WTC11 (cell line): Measurements from ENCODE around the gene VTI1A. TPM values are rescaled to one million over a fixed set of nuclear protein-coding genes. Genes with fewer than 3 reads are reported as not detected.

Experiments used
- ATAC-seq: fragments of 200-7000 bp; cut with Tn5 transposase; 2 replicates; pipeline ENCODE4 v1.10.0; 2021; ENCODE audit warnings: mild to moderate bottlenecking, moderate library complexity
- CTCF ChIA-PET: fragments of 300-600 bp; sonication (Branson Sonifier 250); formaldehyde crosslinking; loops from one replicate; lab custom pipeline; 2021; ENCODE audit warnings: antibody characterized with exemption; lab: Charles Lee
- POLR2A ChIA-PET: fragments of 350-600 bp; sonication (Branson Sonifier 250); formaldehyde crosslinking; loops from one replicate; lab custom pipeline; 2021; ENCODE audit warnings: antibody characterized with exemption; lab: Charles Lee
- DNase-seq: peaks from one replicate; pipeline ENCODE4 v3.0.0; 2021; ENCODE audit warnings: low spot score
- H3K27ac Mint-ChIP-seq: 2 replicates; pipeline ENCODE4 v1.8.0; 2021; ENCODE audit warnings: mixed read lengths
- H3K27me3 Mint-ChIP-seq: 2 replicates; pipeline ENCODE4 v1.8.0; 2021; ENCODE audit warnings: low read depth, mild to moderate bottlenecking, moderate library complexity, mixed read lengths
- H3K36me3 Mint-ChIP-seq: 2 replicates; pipeline ENCODE4 v1.8.0; 2021; ENCODE audit warnings: mixed read lengths
- H3K4me1 Mint-ChIP-seq: 2 replicates; pipeline ENCODE4 v1.8.0; 2022; ENCODE audit warnings: mixed read lengths
- H3K4me3 Mint-ChIP-seq: 2 replicates; pipeline ENCODE4 v1.8.0; 2021; ENCODE audit warnings: mild to moderate bottlenecking, moderate library complexity, mixed read lengths
- H3K9me3 Mint-ChIP-seq: 2 replicates; pipeline ENCODE4 v1.8.0; 2021; ENCODE audit warnings: mixed read lengths
- ETV6 ChIP-seq: sonication (generic); formaldehyde crosslinking; IDR thresholded peaks from 2 replicates; pipeline ENCODE4 v1.8.1; 2022; ENCODE audit warnings: mild to moderate bottlenecking, missing genetic modification reagents
- FOXP1 ChIP-seq: sonication (generic); formaldehyde crosslinking; IDR thresholded peaks from 2 replicates; pipeline ENCODE4 v1.8.0; 2022; ENCODE audit warnings: missing genetic modification reagents, mild to moderate bottlenecking, moderate library complexity, borderline replicate concordance
- GTF2I ChIP-seq: fragments of 250-450 bp; sonication (Bioruptor Pico); conservative IDR thresholded peaks from 2 replicates; pipeline ENCODE4 v1.4.0; 2021; ENCODE audit warnings: mild to moderate bottlenecking
- NR3C1 ChIP-seq: sonication (generic); formaldehyde crosslinking; conservative IDR thresholded peaks from 2 replicates; pipeline ENCODE4 v1.8.1; 2023; ENCODE audit warnings: low read depth, mild to moderate bottlenecking, missing genetic modification reagents
- PRRX2 ChIP-seq: fragments of 250-450 bp; sonication (Bioruptor Pico); IDR thresholded peaks from 2 replicates; pipeline ENCODE4 v1.8.0; 2021; ENCODE audit warnings: mild to moderate bottlenecking
- SMAD3 ChIP-seq: sonication (generic); formaldehyde crosslinking; IDR thresholded peaks from 2 replicates; pipeline ENCODE4 v1.8.0; 2022; ENCODE audit warnings: missing genetic modification reagents, mild to moderate bottlenecking, borderline replicate concordance
- TCF7 ChIP-seq: sonication (generic); formaldehyde crosslinking; IDR thresholded peaks from 2 replicates; pipeline ENCODE4 v1.8.0; 2022; ENCODE audit warnings: mild to moderate bottlenecking, low read depth, missing genetic modification reagents, moderate library complexity
- ZNF138 ChIP-seq: sonication (generic); formaldehyde crosslinking; conservative IDR thresholded peaks from 2 replicates; pipeline ENCODE4 v1.8.1; 2022; ENCODE audit warnings: mild to moderate bottlenecking, moderate library complexity, missing genetic modification reagents
- ZNF232 ChIP-seq: sonication (generic); formaldehyde crosslinking; IDR thresholded peaks from 2 replicates; pipeline ENCODE4 v1.8.0; 2022; ENCODE audit warnings: mild to moderate bottlenecking, missing genetic modification reagents
- ZNF416 ChIP-seq: fragments of 250-450 bp; sonication (Bioruptor Pico); IDR thresholded peaks from 2 replicates; pipeline ENCODE4 v1.9.0; 2021; ENCODE audit warnings: mild to moderate bottlenecking, inconsistent platforms
- total RNA-seq: library from RNA; stranded (reverse); gene quantifications from 3 replicates; pipeline ENCODE4 v1.2.3, GENCODE V29; 2021
- TF ChIP-seq, protein P1 (sequence below): sonication (generic); formaldehyde crosslinking; IDR thresholded peaks from 2 replicates; pipeline ENCODE4 v1.8.0; 2022; ENCODE audit warnings: missing genetic modification reagents
- TF ChIP-seq, protein P2 (sequence below): sonication (generic); formaldehyde crosslinking; IDR thresholded peaks from 2 replicates; pipeline ENCODE4 v1.8.1; 2023; ENCODE audit warnings: mild to moderate bottlenecking, missing genetic modification reagents, moderate library complexity
- TF ChIP-seq, protein P3 (sequence below): sonication (generic); formaldehyde crosslinking; IDR thresholded peaks from 2 replicates; pipeline ENCODE4 v1.8.0; 2022; ENCODE audit warnings: mild to moderate bottlenecking, missing genetic modification reagents
- TF ChIP-seq, protein P4 (sequence below): sonication (generic); formaldehyde crosslinking; IDR thresholded peaks from 2 replicates; pipeline ENCODE4 v1.8.1; 2023; ENCODE audit warnings: mild to moderate bottlenecking, missing genetic modification reagents
- TF ChIP-seq, protein P5 (sequence below): sonication (generic); formaldehyde crosslinking; IDR thresholded peaks from 2 replicates; pipeline ENCODE4 v1.8.1; 2023; ENCODE audit warnings: mild to moderate bottlenecking, moderate library complexity, missing genetic modification reagents
- TF ChIP-seq, protein P6 (sequence below): fragments of 200-600 bp; IDR thresholded peaks from 2 replicates; pipeline ENCODE4 v1.8.0; 2022; ENCODE audit warnings: antibody characterized with exemption
- TF ChIP-seq, protein P7 (sequence below): sonication (generic); formaldehyde crosslinking; IDR thresholded peaks from 2 replicates; pipeline ENCODE4 v1.8.1; 2022; ENCODE audit warnings: mild to moderate bottlenecking, moderate library complexity, missing genetic modification reagents

VTI1A gene
- total RNA-seq, 1 experiment from 2014 or later, result 20.1 TPM

DNA sequence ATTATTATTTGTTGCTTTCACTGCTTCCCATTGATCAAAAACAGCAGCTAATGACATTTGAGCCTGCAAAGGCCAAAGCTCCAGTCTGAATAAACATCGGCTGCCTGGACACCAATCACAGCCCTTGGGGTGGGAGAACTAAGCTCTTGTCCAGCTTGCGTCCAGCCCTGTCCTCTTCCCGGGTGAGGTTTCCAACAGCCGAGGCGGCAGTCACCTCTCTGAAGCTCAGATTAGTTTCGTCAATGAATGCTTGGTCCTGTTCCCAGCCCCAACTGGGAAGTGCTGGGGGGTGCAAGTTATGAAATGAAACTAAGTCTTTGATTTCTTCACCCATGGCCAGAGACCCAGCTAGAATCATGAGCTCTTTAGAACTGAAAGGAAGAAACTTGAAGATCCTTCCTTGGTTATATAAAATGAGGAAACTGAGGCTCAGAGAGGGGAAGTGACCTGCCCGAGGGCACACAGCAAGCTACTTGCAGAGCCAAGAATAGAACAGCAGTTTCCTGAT, 389.0 kb downstream of the VTI1A start:
- Mint-ChIP-seq H3K4me1 (peaks cover 69% of the 10 kb centered on the region), H3K36me3 (no peaks in the 10 kb centered on the region)
- POLR2A ChIA-PET, result no interaction called here

DNA sequence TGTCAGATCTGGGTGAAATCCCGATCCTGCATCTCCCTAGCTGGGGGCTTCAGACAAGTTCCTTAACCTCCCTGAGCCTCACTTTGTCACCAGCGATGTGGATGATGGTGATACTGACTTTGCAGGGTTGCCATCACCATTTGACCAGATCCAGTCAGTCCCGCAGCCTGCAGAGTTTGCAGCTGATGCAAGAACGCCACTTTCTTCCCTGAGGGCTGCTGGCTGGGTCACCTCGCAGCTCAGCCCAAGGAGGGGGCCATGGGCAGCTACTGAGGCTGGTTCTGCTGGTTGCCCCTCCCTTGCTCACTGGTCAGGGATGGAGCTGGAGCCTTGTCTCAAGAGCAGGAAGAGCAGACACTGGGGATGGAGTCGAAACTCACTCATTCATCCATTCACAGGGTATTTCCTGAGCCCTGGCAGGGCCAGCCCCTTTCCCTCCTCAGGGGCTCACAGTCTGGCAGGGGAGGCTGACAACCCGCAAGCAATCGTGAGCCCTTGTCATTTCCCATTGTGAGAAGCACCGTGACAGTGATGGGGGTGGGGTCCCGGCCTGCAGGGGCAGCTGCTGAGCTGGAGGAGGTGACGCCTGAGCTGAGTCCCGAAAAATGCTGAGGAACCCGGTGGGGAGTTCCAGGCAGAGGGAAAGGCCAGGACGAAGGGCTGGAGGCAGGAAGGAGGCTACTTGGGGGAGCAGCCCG, 391.9 kb downstream of the VTI1A start:
- Mint-ChIP-seq H3K27me3 (peaks cover 21% of the 10 kb centered on the region), H3K9me3 (no peaks in the 10 kb centered on the region), H3K4me3 (no peak overlapping the region; the same call in 1 of the 2 replicates), H3K4me1 (peaks cover 40% of the 10 kb centered on the region), H3K27ac (no peak overlapping the region), H3K36me3 (no peaks in the 10 kb centered on the region)
- peak; percentile 59 for ATAC-seq
- peak; percentile 61 for DNase-seq
- ChIA-PET POLR2A (interaction anchor here (0.6 to 1.7 kb wide), 4 partner anchors 14 to 705 kb away, joined by 3 to 6 read pairs (median 3); no protein-coding TSS in a partner anchor), CTCF (interaction anchor here (0.6 to 1.3 kb wide), 2 partner anchors 120 to 148 kb away, joined by 3 to 4 read pairs; no protein-coding TSS in a partner anchor)
- no peak for TF ChIP-seq ZNF416 (CRISPR knock-in tag)
- peak; percentile 37; the same call in 1 of the 2 replicates for TF ChIP-seq ETV6 (CRISPR knock-in tag)
- TF ChIP-seq, protein P1, sequence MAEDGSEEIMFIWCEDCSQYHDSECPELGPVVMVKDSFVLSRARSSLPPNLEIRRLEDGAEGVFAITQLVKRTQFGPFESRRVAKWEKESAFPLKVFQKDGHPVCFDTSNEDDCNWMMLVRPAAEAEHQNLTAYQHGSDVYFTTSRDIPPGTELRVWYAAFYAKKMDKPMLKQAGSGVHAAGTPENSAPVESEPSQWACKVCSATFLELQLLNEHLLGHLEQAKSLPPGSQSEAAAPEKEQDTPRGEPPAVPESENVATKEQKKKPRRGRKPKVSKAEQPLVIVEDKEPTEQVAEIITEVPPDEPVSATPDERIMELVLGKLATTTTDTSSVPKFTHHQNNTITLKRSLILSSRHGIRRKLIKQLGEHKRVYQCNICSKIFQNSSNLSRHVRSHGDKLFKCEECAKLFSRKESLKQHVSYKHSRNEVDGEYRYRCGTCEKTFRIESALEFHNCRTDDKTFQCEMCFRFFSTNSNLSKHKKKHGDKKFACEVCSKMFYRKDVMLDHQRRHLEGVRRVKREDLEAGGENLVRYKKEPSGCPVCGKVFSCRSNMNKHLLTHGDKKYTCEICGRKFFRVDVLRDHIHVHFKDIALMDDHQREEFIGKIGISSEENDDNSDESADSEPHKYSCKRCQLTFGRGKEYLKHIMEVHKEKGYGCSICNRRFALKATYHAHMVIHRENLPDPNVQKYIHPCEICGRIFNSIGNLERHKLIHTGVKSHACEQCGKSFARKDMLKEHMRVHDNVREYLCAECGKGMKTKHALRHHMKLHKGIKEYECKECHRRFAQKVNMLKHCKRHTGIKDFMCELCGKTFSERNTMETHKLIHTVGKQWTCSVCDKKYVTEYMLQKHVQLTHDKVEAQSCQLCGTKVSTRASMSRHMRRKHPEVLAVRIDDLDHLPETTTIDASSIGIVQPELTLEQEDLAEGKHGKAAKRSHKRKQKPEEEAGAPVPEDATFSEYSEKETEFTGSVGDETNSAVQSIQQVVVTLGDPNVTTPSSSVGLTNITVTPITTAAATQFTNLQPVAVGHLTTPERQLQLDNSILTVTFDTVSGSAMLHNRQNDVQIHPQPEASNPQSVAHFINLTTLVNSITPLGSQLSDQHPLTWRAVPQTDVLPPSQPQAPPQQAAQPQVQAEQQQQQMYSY (CRISPR knock-in tag), result 0 out of 2 replicates have a peak, but pooled peaks have one; percentile 8
- no peak for TF ChIP-seq GTF2I (CRISPR knock-in tag)
- TF ChIP-seq, protein P2, sequence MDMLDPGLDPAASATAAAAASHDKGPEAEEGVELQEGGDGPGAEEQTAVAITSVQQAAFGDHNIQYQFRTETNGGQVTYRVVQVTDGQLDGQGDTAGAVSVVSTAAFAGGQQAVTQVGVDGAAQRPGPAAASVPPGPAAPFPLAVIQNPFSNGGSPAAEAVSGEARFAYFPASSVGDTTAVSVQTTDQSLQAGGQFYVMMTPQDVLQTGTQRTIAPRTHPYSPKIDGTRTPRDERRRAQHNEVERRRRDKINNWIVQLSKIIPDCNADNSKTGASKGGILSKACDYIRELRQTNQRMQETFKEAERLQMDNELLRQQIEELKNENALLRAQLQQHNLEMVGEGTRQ (CRISPR knock-in tag), result no peak
- no peak for TF ChIP-seq SMAD3 (CRISPR knock-in tag)
- peak; percentile 42; the same call in 1 of the 2 replicates for TF ChIP-seq FOXP1
- TF ChIP-seq, protein P3, sequence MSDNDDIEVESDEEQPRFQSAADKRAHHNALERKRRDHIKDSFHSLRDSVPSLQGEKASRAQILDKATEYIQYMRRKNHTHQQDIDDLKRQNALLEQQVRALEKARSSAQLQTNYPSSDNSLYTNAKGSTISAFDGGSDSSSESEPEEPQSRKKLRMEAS (CRISPR knock-in tag), result peak; percentile 56

More for the DNA sequence above, 389.0 kb downstream of the VTI1A start:
- Mint-ChIP-seq H3K4me3 (no peak overlapping the region), H3K9me3 (no peaks in the 10 kb centered on the region), H3K27me3 (peaks cover 32% of the 10 kb centered on the region), H3K27ac (no peak overlapping the region)
- CTCF ChIA-PET, result interaction anchor here (0.6 kb wide), 1 partner anchor 68 kb away, joined by 6 read pairs; no protein-coding TSS in a partner anchor
- ATAC-seq (no peak), DNase-seq (no peak)
- TF ChIP-seq PRRX2 (no peak), NR3C1 (CRISPR knock-in tag) (no peak), ZNF232 (no peak), TCF7 (CRISPR knock-in tag) (no peak), ZNF138 (CRISPR knock-in tag) (no peak), ZNF416 (CRISPR knock-in tag) (no peak)
- TF ChIP-seq, protein P4, sequence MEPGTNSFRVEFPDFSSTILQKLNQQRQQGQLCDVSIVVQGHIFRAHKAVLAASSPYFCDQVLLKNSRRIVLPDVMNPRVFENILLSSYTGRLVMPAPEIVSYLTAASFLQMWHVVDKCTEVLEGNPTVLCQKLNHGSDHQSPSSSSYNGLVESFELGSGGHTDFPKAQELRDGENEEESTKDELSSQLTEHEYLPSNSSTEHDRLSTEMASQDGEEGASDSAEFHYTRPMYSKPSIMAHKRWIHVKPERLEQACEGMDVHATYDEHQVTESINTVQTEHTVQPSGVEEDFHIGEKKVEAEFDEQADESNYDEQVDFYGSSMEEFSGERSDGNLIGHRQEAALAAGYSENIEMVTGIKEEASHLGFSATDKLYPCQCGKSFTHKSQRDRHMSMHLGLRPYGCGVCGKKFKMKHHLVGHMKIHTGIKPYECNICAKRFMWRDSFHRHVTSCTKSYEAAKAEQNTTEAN (CRISPR knock-in tag), result no peak
- TF ChIP-seq, protein P5, sequence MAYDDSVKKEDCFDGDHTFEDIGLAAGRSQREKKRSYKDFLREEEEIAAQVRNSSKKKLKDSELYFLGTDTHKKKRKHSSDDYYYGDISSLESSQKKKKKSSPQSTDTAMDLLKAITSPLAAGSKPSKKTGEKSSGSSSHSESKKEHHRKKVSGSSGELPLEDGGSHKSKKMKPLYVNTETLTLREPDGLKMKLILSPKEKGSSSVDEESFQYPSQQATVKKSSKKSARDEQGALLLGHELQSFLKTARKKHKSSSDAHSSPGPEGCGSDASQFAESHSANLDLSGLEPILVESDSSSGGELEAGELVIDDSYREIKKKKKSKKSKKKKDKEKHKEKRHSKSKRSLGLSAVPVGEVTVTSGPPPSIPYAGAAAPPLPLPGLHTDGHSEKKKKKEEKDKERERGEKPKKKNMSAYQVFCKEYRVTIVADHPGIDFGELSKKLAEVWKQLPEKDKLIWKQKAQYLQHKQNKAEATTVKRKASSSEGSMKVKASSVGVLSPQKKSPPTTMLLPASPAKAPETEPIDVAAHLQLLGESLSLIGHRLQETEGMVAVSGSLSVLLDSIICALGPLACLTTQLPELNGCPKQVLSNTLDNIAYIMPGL (CRISPR knock-in tag), result no peak
- TF ChIP-seq, protein P6, sequence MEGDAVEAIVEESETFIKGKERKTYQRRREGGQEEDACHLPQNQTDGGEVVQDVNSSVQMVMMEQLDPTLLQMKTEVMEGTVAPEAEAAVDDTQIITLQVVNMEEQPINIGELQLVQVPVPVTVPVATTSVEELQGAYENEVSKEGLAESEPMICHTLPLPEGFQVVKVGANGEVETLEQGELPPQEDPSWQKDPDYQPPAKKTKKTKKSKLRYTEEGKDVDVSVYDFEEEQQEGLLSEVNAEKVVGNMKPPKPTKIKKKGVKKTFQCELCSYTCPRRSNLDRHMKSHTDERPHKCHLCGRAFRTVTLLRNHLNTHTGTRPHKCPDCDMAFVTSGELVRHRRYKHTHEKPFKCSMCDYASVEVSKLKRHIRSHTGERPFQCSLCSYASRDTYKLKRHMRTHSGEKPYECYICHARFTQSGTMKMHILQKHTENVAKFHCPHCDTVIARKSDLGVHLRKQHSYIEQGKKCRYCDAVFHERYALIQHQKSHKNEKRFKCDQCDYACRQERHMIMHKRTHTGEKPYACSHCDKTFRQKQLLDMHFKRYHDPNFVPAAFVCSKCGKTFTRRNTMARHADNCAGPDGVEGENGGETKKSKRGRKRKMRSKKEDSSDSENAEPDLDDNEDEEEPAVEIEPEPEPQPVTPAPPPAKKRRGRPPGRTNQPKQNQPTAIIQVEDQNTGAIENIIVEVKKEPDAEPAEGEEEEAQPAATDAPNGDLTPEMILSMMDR, result no peak
- TF ChIP-seq, protein P7, sequence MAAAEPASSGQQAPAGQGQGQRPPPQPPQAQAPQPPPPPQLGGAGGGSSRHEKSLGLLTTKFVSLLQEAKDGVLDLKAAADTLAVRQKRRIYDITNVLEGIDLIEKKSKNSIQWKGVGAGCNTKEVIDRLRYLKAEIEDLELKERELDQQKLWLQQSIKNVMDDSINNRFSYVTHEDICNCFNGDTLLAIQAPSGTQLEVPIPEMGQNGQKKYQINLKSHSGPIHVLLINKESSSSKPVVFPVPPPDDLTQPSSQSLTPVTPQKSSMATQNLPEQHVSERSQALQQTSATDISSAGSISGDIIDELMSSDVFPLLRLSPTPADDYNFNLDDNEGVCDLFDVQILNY (CRISPR knock-in tag), result no peak
